ENCODE measurements around the gene MAN2B1. TPM values are rescaled to one million over a fixed set of nuclear protein-coding genes. Genes with fewer than 3 reads are reported as not detected.
A peak's percentile ranks its signal among the peaks of the same experiment; 100 is the strongest.

The MAN2B1 gene
- total and polyA plus RNA-seq, 2 of the 13 experiments (the other 11 are each of a cell fraction or from before 2014, with no cell fraction given) = 23.6 to 23.8 TPM

DNA sequence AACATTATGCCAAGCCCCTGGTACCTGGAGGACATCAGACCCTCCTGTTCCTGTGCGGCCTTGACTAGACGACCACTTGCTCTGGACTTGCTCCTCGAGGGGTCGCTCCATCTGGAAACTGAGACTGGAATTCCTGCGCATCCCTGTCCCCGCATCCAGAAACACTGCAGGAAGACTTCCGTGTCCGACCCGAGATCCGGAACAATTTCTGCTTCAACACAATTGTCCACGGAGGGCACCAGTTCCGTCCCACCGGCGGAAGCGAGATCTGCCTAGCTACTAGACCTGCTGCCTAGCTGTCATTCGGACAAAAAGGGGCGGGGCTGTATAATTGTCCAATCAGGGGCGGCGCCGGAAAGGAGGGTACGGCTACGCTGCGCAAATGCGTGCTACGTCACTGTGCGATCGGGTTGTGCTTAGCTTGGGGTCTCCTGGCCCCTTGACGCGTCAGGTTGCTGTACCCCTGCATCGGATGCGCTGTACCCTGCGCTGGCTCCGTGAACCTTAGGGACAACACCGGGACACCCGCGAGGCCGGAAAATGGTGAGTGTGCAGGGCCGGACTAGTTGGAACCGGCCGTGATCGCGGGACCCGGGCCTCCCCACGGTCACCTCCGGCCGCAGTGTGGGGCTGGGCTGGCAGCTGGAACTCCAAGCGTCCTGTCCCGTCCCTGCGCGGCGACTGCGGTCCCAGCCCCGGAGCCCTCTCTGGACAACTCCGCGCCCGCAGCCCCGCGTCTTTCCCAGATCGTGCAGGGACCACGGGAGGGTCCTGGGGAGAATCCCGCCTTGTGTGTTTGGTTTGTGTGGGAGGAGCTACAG, 55.8 kb downstream of the MAN2B1 start, which contains the start of the genes ZNF490 and ZNF791 (continued):
- TF ChIP-seq, protein P1, sequence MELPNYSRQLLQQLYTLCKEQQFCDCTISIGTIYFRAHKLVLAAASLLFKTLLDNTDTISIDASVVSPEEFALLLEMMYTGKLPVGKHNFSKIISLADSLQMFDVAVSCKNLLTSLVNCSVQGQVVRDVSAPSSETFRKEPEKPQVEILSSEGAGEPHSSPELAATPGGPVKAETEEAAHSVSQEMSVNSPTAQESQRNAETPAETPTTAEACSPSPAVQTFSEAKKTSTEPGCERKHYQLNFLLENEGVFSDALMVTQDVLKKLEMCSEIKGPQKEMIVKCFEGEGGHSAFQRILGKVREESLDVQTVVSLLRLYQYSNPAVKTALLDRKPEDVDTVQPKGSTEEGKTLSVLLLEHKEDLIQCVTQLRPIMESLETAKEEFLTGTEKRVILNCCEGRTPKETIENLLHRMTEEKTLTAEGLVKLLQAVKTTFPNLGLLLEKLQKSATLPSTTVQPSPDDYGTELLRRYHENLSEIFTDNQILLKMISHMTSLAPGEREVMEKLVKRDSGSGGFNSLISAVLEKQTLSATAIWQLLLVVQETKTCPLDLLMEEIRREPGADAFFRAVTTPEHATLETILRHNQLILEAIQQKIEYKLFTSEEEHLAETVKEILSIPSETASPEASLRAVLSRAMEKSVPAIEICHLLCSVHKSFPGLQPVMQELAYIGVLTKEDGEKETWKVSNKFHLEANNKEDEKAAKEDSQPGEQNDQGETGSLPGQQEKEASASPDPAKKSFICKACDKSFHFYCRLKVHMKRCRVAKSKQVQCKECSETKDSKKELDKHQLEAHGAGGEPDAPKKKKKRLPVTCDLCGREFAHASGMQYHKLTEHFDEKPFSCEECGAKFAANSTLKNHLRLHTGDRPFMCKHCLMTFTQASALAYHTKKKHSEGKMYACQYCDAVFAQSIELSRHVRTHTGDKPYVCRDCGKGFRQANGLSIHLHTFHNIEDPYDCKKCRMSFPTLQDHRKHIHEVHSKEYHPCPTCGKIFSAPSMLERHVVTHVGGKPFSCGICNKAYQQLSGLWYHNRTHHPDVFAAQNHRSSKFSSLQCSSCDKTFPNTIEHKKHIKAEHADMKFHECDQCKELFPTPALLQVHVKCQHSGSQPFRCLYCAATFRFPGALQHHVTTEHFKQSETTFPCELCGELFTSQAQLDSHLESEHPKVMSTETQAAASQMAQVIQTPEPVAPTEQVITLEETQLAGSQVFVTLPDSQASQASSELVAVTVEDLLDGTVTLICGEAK (IDR thresholded peaks at IDR 0.05) = peak; percentile 89
- TF ChIP-seq, protein P1 (CRISPR knock-in tag; IDR thresholded peaks at IDR 0.05) = no peak
- peak; percentile 94 for TF ChIP-seq CREM (IDR thresholded peaks at IDR 0.05)
- TF ChIP-seq CREM (CRISPR knock-in tag; IDR thresholded peaks at IDR 0.05) = 0 out of 2 replicates have a peak, but pooled peaks have one; percentile 4
- no peak for TF ChIP-seq ZNF17 (CRISPR knock-in tag; IDR thresholded peaks at IDR 0.05)
- no peak for TF ChIP-seq TBX3 (IDR thresholded peaks at IDR 0.05; ENCODE audit: borderline replicate concordance)
- TF ChIP-seq, protein P2, sequence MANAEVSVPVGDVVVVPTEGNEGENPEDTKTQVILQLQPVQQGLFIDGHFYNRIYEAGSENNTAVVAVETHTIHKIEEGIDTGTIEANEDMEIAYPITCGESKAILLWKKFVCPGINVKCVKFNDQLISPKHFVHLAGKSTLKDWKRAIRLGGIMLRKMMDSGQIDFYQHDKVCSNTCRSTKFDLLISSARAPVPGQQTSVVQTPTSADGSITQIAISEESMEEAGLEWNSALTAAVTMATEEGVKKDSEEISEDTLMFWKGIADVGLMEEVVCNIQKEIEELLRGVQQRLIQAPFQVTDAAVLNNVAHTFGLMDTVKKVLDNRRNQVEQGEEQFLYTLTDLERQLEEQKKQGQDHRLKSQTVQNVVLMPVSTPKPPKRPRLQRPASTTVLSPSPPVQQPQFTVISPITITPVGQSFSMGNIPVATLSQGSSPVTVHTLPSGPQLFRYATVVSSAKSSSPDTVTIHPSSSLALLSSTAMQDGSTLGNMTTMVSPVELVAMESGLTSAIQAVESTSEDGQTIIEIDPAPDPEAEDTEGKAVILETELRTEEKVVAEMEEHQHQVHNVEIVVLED (CRISPR knock-in tag; IDR thresholded peaks at IDR 0.05; ENCODE audit: borderline replicate concordance) = peak; percentile 99
- TF ChIP-seq RORA (CRISPR knock-in tag; IDR thresholded peaks at IDR 0.05) = no peak
- no peak for TF ChIP-seq DNMT3B (CRISPR knock-in tag; conservative IDR thresholded peaks at IDR 0.05)
- no peak for TF ChIP-seq PLRG1 (conservative IDR thresholded peaks at IDR 0.05)
- no peak for TF ChIP-seq SNRNP70 (IDR thresholded peaks at IDR 0.05; ENCODE audit: low read depth, low read length)
- TF ChIP-seq NONO (IDR thresholded peaks at IDR 0.05) = no peak
- 0 out of 2 replicates have a peak, but pooled peaks have one; percentile 16 for TF ChIP-seq NONO (CRISPR knock-in tag; conservative IDR thresholded peaks at IDR 0.05)
- TF ChIP-seq PRMT3 (CRISPR knock-in tag; IDR thresholded peaks at IDR 0.05; ENCODE audit: borderline replicate concordance, low read depth) = no peak; the same call in 1 of the 2 replicates

Measured in HepG2 (cell line).